Lower leg skin (tissue), 3 donors: ENCODE data around the gene ZNF670.

ENCODE experiments used
- CTCF ChIP-seq, 3 donors: fragments of 450-650 bp; IDR thresholded peaks; one replicate each; pipeline ENCODE4 v1.5.1; 2016; ENCODE audit warnings: antibody characterized with exemption in 3 of 3, mild to moderate bottlenecking in 3 of 3, moderate library complexity in 2 of 3
- POLR2A ChIP-seq, 2 donors: fragments of 450-650 bp; IDR thresholded peaks; one replicate each; pipeline ENCODE4 v1.6.1; 2016 to 2017; ENCODE audit warnings: antibody characterized with exemption in 2 of 2, mild to moderate bottlenecking in 1 of 2, moderate library complexity in 1 of 2

- TF ChIP-seq CTCF (IDR thresholded peaks at IDR 0.05) (no peak), POLR2A (IDR thresholded peaks at IDR 0.05) (no peak)
Observed at GRCh38 chr1:247054992-247055415, 23.6 kb downstream of the ZNF670 start.
